ENCODE results near the gene SPDEF.

Gene SPDEF

GRCh38 chr6:34534656-34535055, 21.5 kb downstream of the SPDEF start:
- TF ChIP-seq EZH2 (IDR thresholded peaks at IDR 0.05), result no peak
- no peak for TF ChIP-seq FOXP2 (optimal IDR thresholded peaks at IDR 0.05; ENCODE audit: control extremely low read depth, extremely low read length, insufficient read depth)
- no peak for TF ChIP-seq POLR2AphosphoS5 (IDR thresholded peaks at IDR 0.05; ENCODE audit: borderline replicate concordance, low read depth, low read length)

GRCh38 chr6:34534146-34534545, 22.0 kb downstream of the SPDEF start:
- no peak overlapping the region for H3K9ac ChIP-seq (ENCODE audit: insufficient read length)
- H3K36me3 ChIP-seq (ENCODE audit: insufficient read depth, low read length), result no peaks in the 10 kb centered on the region
- H3K9me3 ChIP-seq (ENCODE audit: low read depth, low read length), result no peaks in the 10 kb centered on the region
- TF ChIP-seq EZH2 (IDR thresholded peaks at IDR 0.05) (no peak), FOXP2 (optimal IDR thresholded peaks at IDR 0.05; ENCODE audit: control extremely low read depth, extremely low read length, insufficient read depth) (no peak), POLR2AphosphoS5 (IDR thresholded peaks at IDR 0.05; ENCODE audit: borderline replicate concordance, low read depth, low read length) (no peak)
- no peak for DNase-seq (ENCODE audit: low read depth, low spot score)
- no peak overlapping the region for H3K4me3 ChIP-seq
- H3K27ac ChIP-seq, result no peak overlapping the region

More at GRCh38 chr6:34534656-34535055, 21.5 kb downstream of the SPDEF start:
- DNase-seq (ENCODE audit: low read depth, low spot score), result no peak
- Histone ChIP-seq H3K36me3 (ENCODE audit: insufficient read depth, low read length) (no peaks in the 10 kb centered on the region), H3K27ac (no peak overlapping the region), H3K9ac (ENCODE audit: insufficient read length) (no peak overlapping the region), H3K4me3 (no peak overlapping the region), H3K9me3 (ENCODE audit: low read depth, low read length) (no peaks in the 10 kb centered on the region)

- DNase-seq (ENCODE audit: low read depth, low spot score), result no peak
- Histone ChIP-seq H3K27ac (no peak overlapping the region), H3K9me3 (ENCODE audit: low read depth, low read length) (no peaks in the 10 kb centered on the region), H3K4me3 (no peak overlapping the region), H3K9ac (ENCODE audit: insufficient read length) (no peak overlapping the region), H3K36me3 (ENCODE audit: insufficient read depth, low read length) (no peaks in the 10 kb centered on the region)
- no peak for TF ChIP-seq EZH2 (IDR thresholded peaks at IDR 0.05)
- TF ChIP-seq FOXP2 (optimal IDR thresholded peaks at IDR 0.05; ENCODE audit: control extremely low read depth, extremely low read length, insufficient read depth), result no peak
- no peak for TF ChIP-seq POLR2AphosphoS5 (IDR thresholded peaks at IDR 0.05; ENCODE audit: borderline replicate concordance, low read depth, low read length)
Observed at GRCh38 chr6:34532230-34532629, 23.9 kb downstream of the SPDEF start.

- DNase-seq (ENCODE audit: low read depth, low spot score), result no peak
- Histone ChIP-seq H3K27ac (no peak overlapping the region), H3K36me3 (ENCODE audit: insufficient read depth, low read length) (no peaks in the 10 kb centered on the region), H3K4me3 (no peak overlapping the region), H3K9me3 (ENCODE audit: low read depth, low read length) (no peaks in the 10 kb centered on the region), H3K9ac (ENCODE audit: insufficient read length) (no peak overlapping the region)
- TF ChIP-seq FOXP2 (optimal IDR thresholded peaks at IDR 0.05; ENCODE audit: control extremely low read depth, extremely low read length, insufficient read depth) (no peak), EZH2 (IDR thresholded peaks at IDR 0.05) (no peak), POLR2AphosphoS5 (IDR thresholded peaks at IDR 0.05; ENCODE audit: borderline replicate concordance, low read depth, low read length) (no peak)
Observed at GRCh38 chr6:34531580-34532201, 24.4 kb downstream of the SPDEF start.

GRCh38 chr6:34530753-34531365, 25.3 kb downstream of the SPDEF start:
- Histone ChIP-seq H3K9ac (ENCODE audit: insufficient read length) (no peak overlapping the region), H3K36me3 (ENCODE audit: insufficient read depth, low read length) (no peaks in the 10 kb centered on the region), H3K9me3 (ENCODE audit: low read depth, low read length) (no peaks in the 10 kb centered on the region), H3K27ac (no peak overlapping the region), H3K4me3 (no peak overlapping the region)
- TF ChIP-seq POLR2AphosphoS5 (IDR thresholded peaks at IDR 0.05; ENCODE audit: borderline replicate concordance, low read depth, low read length) (no peak), EZH2 (IDR thresholded peaks at IDR 0.05) (no peak), FOXP2 (optimal IDR thresholded peaks at IDR 0.05; ENCODE audit: control extremely low read depth, extremely low read length, insufficient read depth) (no peak)
- no peak for DNase-seq (ENCODE audit: low read depth, low spot score)

GRCh38 chr6:34529665-34530327, 26.3 kb downstream of the SPDEF start:
- Histone ChIP-seq H3K9me3 (ENCODE audit: low read depth, low read length) (no peaks in the 10 kb centered on the region), H3K36me3 (ENCODE audit: insufficient read depth, low read length) (no peaks in the 10 kb centered on the region), H3K27ac (no peak overlapping the region), H3K4me3 (no peak overlapping the region), H3K9ac (ENCODE audit: insufficient read length) (no peak overlapping the region)
- TF ChIP-seq POLR2AphosphoS5 (IDR thresholded peaks at IDR 0.05; ENCODE audit: borderline replicate concordance, low read depth, low read length) (no peak), FOXP2 (optimal IDR thresholded peaks at IDR 0.05; ENCODE audit: control extremely low read depth, extremely low read length, insufficient read depth) (no peak), EZH2 (IDR thresholded peaks at IDR 0.05) (no peak)
- DNase-seq (ENCODE audit: low read depth, low spot score), result no peak

- Histone ChIP-seq H3K36me3 (ENCODE audit: insufficient read depth, low read length) (no peaks in the 10 kb centered on the region), H3K27ac (no peak overlapping the region), H3K9me3 (ENCODE audit: low read depth, low read length) (no peaks in the 10 kb centered on the region), H3K4me3 (no peak overlapping the region), H3K9ac (ENCODE audit: insufficient read length) (no peak overlapping the region)
- no peak for DNase-seq (ENCODE audit: low read depth, low spot score)
- TF ChIP-seq EZH2 (IDR thresholded peaks at IDR 0.05) (no peak), POLR2AphosphoS5 (IDR thresholded peaks at IDR 0.05; ENCODE audit: borderline replicate concordance, low read depth, low read length) (no peak), FOXP2 (optimal IDR thresholded peaks at IDR 0.05; ENCODE audit: control extremely low read depth, extremely low read length, insufficient read depth) (no peak)
Observed at GRCh38 chr6:34528996-34529664, 27.0 kb downstream of the SPDEF start.
